Type B pancreatic cell (in vitro differentiated cells): ENCODE results near the gene FXYD6. TPM values are rescaled to one million over a fixed set of nuclear protein-coding genes. Genes with fewer than 3 reads are reported as not detected.

Source experiments
- DNase-seq: peaks from one replicate; pipeline ENCODE4 v3.0.0; 2021; ENCODE audit warnings: mixed read lengths; ENCODE audit not compliant: unreplicated experiment; ENCODE audit errors: extremely low spot score
- H3K27ac Mint-ChIP-seq: 2 replicates; pipeline ENCODE4 v1.8.0; 2021; ENCODE audit warnings: mild to moderate bottlenecking, mixed read lengths
- H3K27me3 Mint-ChIP-seq: 2 replicates; pipeline ENCODE4 v1.8.0; 2021; ENCODE audit warnings: mixed read lengths
- H3K36me3 Mint-ChIP-seq: 2 replicates; pipeline ENCODE4 v1.8.0; 2021; ENCODE audit warnings: mixed read lengths
- H3K4me1 Mint-ChIP-seq: one replicate; pipeline ENCODE4 v1.8.0; 2021; ENCODE audit warnings: mixed read lengths; ENCODE audit not compliant: unreplicated experiment
- H3K4me3 Mint-ChIP-seq: 2 replicates; pipeline ENCODE4 v1.8.0; 2021; ENCODE audit warnings: mild to moderate bottlenecking, mixed read lengths
- H3K9me3 Mint-ChIP-seq: 2 replicates; pipeline ENCODE4 v1.8.0; 2021; ENCODE audit warnings: mixed read lengths
- total RNA-seq: library from RNA; stranded (reverse); gene quantifications from 2 replicates; pipeline ENCODE4 v1.2.1, GENCODE V29; 2021; ENCODE audit warnings: low replicate concordance
- TF ChIP-seq, protein P1 (sequence below): fragments of 200-600 bp; sonication (generic); conservative IDR thresholded peaks from 2 replicates; pipeline ENCODE4 v1.5.0; 2021; ENCODE audit warnings: antibody characterized with exemption, mild to moderate bottlenecking

Gene FXYD6
- total RNA-seq, 1 donor from 2014 or later: 66.6 TPM

DNA sequence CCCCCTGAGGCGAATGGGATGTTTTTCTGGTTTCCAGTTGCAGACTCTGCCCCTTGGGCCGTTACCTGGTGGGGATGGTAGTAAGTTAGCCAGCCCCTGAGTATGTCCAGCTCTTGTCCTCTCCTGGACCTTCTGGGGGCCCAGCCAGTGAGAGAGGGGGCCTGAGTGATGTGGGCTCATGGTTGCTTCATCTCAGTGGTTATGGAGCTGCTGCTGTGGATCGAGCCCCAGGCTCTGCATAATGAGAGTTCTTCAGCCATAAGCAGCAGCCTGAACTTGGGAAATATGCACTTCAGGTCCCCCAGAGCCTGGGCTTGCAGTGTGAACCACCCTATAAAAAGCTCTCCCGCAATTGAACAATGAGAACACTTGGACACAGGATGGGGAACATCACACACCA is 46.8 kb upstream of the FXYD6 start:
- TF ChIP-seq, protein P1, sequence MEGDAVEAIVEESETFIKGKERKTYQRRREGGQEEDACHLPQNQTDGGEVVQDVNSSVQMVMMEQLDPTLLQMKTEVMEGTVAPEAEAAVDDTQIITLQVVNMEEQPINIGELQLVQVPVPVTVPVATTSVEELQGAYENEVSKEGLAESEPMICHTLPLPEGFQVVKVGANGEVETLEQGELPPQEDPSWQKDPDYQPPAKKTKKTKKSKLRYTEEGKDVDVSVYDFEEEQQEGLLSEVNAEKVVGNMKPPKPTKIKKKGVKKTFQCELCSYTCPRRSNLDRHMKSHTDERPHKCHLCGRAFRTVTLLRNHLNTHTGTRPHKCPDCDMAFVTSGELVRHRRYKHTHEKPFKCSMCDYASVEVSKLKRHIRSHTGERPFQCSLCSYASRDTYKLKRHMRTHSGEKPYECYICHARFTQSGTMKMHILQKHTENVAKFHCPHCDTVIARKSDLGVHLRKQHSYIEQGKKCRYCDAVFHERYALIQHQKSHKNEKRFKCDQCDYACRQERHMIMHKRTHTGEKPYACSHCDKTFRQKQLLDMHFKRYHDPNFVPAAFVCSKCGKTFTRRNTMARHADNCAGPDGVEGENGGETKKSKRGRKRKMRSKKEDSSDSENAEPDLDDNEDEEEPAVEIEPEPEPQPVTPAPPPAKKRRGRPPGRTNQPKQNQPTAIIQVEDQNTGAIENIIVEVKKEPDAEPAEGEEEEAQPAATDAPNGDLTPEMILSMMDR: no peak
- Mint-ChIP-seq H3K36me3 (no peaks in the 10 kb centered on the region), H3K27me3 (peaks cover 3% of the 10 kb centered on the region), H3K27ac (no peak overlapping the region), H3K4me3 (no peak overlapping the region), H3K4me1 (no peaks in the 10 kb centered on the region), H3K9me3 (no peaks in the 10 kb centered on the region)
- no peak for DNase-seq

GRCh38 chr11:117921893-117922292 is 45.4 kb upstream of the FXYD6 start:
- Mint-ChIP-seq H3K4me1 (no peaks in the 10 kb centered on the region), H3K4me3 (no peak overlapping the region), H3K27me3 (no peaks in the 10 kb centered on the region), H3K36me3 (no peaks in the 10 kb centered on the region), H3K27ac (no peak overlapping the region), H3K9me3 (no peaks in the 10 kb centered on the region)
- TF ChIP-seq, protein P1: no peak
- DNase-seq: no peak

- H3K4me3 Mint-ChIP-seq: no peak overlapping the region
- no peaks in the 10 kb centered on the region for H3K4me1 Mint-ChIP-seq
- H3K27ac Mint-ChIP-seq: no peak overlapping the region
- H3K36me3 Mint-ChIP-seq: peaks cover 1% of the 10 kb centered on the region
- DNase-seq: no peak
- TF ChIP-seq, protein P1: no peak
- H3K27me3 Mint-ChIP-seq: peaks cover under 1% of the 10 kb centered on the region
- H3K9me3 Mint-ChIP-seq: no peaks in the 10 kb centered on the region
These were observed 45.0 kb upstream of the FXYD6 start for GRCh38 chr11:117921456-117921855.

DNA sequence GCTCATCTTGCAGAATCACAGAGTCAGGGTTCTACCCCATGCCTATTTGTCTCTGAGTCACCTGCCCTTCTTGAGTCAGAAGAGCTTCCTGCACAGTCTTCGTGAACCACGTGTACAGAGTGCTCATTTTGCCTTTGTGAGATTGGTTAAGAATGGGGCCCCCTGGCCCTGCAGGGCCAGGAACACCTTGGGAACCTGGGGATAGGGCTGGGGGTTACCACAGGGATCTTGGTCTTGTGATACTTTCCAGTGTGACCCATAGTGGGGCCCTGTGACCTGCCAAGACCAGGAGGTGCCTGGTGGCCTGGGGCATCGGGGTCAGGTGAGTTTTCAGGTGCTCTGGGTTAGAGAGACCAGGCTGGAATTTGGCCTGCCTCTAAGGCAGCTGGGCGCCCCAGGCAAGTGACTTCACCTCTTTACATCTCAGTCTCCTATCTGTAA is 43.3 kb upstream of the FXYD6 start:
- Mint-ChIP-seq H3K4me3 (no peak overlapping the region), H3K36me3 (peaks cover 3% of the 10 kb centered on the region), H3K4me1 (peaks cover 5% of the 10 kb centered on the region), H3K9me3 (no peaks in the 10 kb centered on the region), H3K27me3 (peaks cover 8% of the 10 kb centered on the region), H3K27ac (no peak overlapping the region)
- DNase-seq: no peak
- TF ChIP-seq, protein P1: no peak

DNA sequence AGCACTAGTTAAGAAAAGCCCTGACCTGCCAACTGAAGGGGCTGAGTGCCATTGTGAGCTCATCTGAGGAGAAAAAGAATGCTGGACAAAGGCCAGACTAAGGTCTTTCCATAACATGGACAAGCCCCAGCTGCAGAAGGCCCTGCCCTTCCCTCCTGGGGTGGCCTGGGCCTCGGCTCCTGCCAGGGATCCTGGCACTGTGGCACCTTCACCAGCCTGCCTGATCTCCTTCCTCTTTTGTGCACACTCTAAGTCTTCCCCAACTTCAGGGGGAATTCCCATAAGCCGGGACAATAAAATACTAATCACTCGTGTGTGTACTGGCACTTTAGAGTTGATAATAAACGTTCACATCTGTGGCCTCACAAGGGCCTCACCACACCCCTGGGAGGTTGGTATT is 42.9 kb upstream of the FXYD6 start:
- H3K4me1 Mint-ChIP-seq: peaks cover 10% of the 10 kb centered on the region
- H3K36me3 Mint-ChIP-seq: peaks cover 3% of the 10 kb centered on the region
- H3K27ac Mint-ChIP-seq: no peak overlapping the region
- no peak overlapping the region for H3K4me3 Mint-ChIP-seq
- H3K27me3 Mint-ChIP-seq: peaks cover 9% of the 10 kb centered on the region
- DNase-seq: no peak
- TF ChIP-seq, protein P1: no peak
- H3K9me3 Mint-ChIP-seq: no peaks in the 10 kb centered on the region
